IgD-negative memory B cell (primary cell): ENCODE measurements around the gene CCM2. TPM values are rescaled to one million over a fixed set of nuclear protein-coding genes. Genes with fewer than 3 reads are reported as not detected.
A peak's percentile ranks its signal among the peaks of the same experiment; 100 is the strongest.

Experiments
- H3K27ac Mint-ChIP-seq, 3 donors: one replicate each; pipeline ENCODE4 v1.8.0; 2020 to 2022; ENCODE audit warnings: mild to moderate bottlenecking in 3 of 3, mixed read lengths in 3 of 3, moderate library complexity in 1 of 3
- H3K27me3 Mint-ChIP-seq: one replicate; pipeline ENCODE4 v1.8.0; 2021; ENCODE audit warnings: mixed read lengths
- H3K36me3 Mint-ChIP-seq: one replicate; pipeline ENCODE4 v1.8.0; 2020; ENCODE audit warnings: mild to moderate bottlenecking, mixed read lengths
- H3K4me1 Mint-ChIP-seq, 3 donors: one replicate each; pipeline ENCODE4 v1.8.0; 2020 to 2022; ENCODE audit warnings: mixed read lengths in 3 of 3, mild to moderate bottlenecking in 1 of 3
- H3K4me3 Mint-ChIP-seq, 4 donors: one replicate each; pipeline ENCODE4 v1.8.0; 2020 to 2022; ENCODE audit warnings: mild to moderate bottlenecking in 4 of 4, mixed read lengths in 4 of 4, moderate library complexity in 3 of 4
- H3K9me3 Mint-ChIP-seq, 3 donors: one replicate each; pipeline ENCODE4 v1.8.0; 2020 to 2021; ENCODE audit warnings: mixed read lengths in 3 of 3, mild to moderate bottlenecking in 1 of 3
- polyA plus RNA-seq: library from polyadenylated mRNA; unstranded; fragments of 300-500 nt; fragmentation: Illumina TruSeq; gene quantifications from one replicate; pipeline ENCODE4 v1.2.3, GENCODE V29; 2021

CCM2 gene
- polyA plus RNA-seq, 1 donor from 2014 or later, result 81.8 TPM

GRCh38 chr7:44965441-44965903 is 34.5 kb upstream of the CCM2 start:
- peak overlapping the region in 1 of 3 donors; percentile 76 for H3K27ac Mint-ChIP-seq
- H3K9me3 Mint-ChIP-seq, result no peaks in the 10 kb centered on the region
- peaks cover under 1% of the 10 kb centered on the region for H3K36me3 Mint-ChIP-seq
- no peaks in the 10 kb centered on the region for H3K27me3 Mint-ChIP-seq
- peaks cover 1 to 4% (median 4%) of the 10 kb centered on the region in 3 donors for H3K4me1 Mint-ChIP-seq
- peak overlapping the region in 1 of 4 donors; percentile 70 for H3K4me3 Mint-ChIP-seq

GRCh38 chr7:44965937-44966730 is 33.9 kb upstream of the CCM2 start:
- Mint-ChIP-seq H3K27me3 (no peaks in the 10 kb centered on the region), H3K9me3 (no peaks in the 10 kb centered on the region), H3K36me3 (no peaks in the 10 kb centered on the region), H3K4me1 (peaks cover 1 to 4% (median 4%) of the 10 kb centered on the region in 3 donors), H3K4me3 (no peak overlapping the region), H3K27ac (peak overlapping the region in 1 of 3 donors; percentile 76)

- no peaks in the 10 kb centered on the region for H3K27me3 Mint-ChIP-seq
- H3K4me3 Mint-ChIP-seq, result no peak overlapping the region
- H3K9me3 Mint-ChIP-seq, result no peaks in the 10 kb centered on the region
- no peaks in the 10 kb centered on the region for H3K36me3 Mint-ChIP-seq
- H3K4me1 Mint-ChIP-seq, result peaks cover 1 to 4% (median 4%) of the 10 kb centered on the region in 3 donors
- H3K27ac Mint-ChIP-seq, result peak overlapping the region in 1 of 3 donors; percentile 81
Observed at GRCh38 chr7:44966731-44967538, 33.1 kb upstream of the CCM2 start.

- Mint-ChIP-seq H3K9me3 (no peaks in the 10 kb centered on the region), H3K36me3 (no peaks in the 10 kb centered on the region), H3K4me3 (no peak overlapping the region), H3K27ac (peak overlapping the region; percentile 80 to 84 (median 81)), H3K27me3 (no peaks in the 10 kb centered on the region), H3K4me1 (peaks cover 1 to 4% (median 4%) of the 10 kb centered on the region in 3 donors)
Observed at GRCh38 chr7:44967571-44968446, 32.2 kb upstream of the CCM2 start.

- no peak overlapping the region for H3K27ac Mint-ChIP-seq
- H3K36me3 Mint-ChIP-seq, result no peaks in the 10 kb centered on the region
Observed at GRCh38 chr7:44969049-44969700, 30.8 kb upstream of the CCM2 start.

GRCh38 chr7:44969701-44970522 is 30.1 kb upstream of the CCM2 start:
- no peaks in the 10 kb centered on the region for H3K9me3 Mint-ChIP-seq
- H3K27me3 Mint-ChIP-seq, result no peaks in the 10 kb centered on the region
- H3K4me1 Mint-ChIP-seq, result peaks cover 1 to 4% (median 4%) of the 10 kb centered on the region in 3 donors
- no peak overlapping the region for H3K27ac Mint-ChIP-seq
- H3K4me3 Mint-ChIP-seq, result no peak overlapping the region
- H3K36me3 Mint-ChIP-seq, result no peaks in the 10 kb centered on the region

More at GRCh38 chr7:44969049-44969700, 30.8 kb upstream of the CCM2 start:
- Mint-ChIP-seq H3K27me3 (no peaks in the 10 kb centered on the region), H3K4me3 (no peak overlapping the region), H3K4me1 (peaks cover 1 to 4% (median 4%) of the 10 kb centered on the region in 3 donors), H3K9me3 (no peaks in the 10 kb centered on the region)

GRCh38 chr7:44970523-44971051 is 29.4 kb upstream of the CCM2 start:
- Mint-ChIP-seq H3K36me3 (no peaks in the 10 kb centered on the region), H3K27ac (no peak overlapping the region), H3K9me3 (no peaks in the 10 kb centered on the region)

GRCh38 chr7:44971188-44971901 is 28.7 kb upstream of the CCM2 start:
- no peak overlapping the region for H3K4me3 Mint-ChIP-seq
- peaks cover 4% of the 10 kb centered on the region in 3 donors for H3K4me1 Mint-ChIP-seq
- H3K27me3 Mint-ChIP-seq, result no peaks in the 10 kb centered on the region

More at GRCh38 chr7:44970523-44971051, 29.4 kb upstream of the CCM2 start:
- Mint-ChIP-seq H3K4me1 (peaks cover 1 to 4% (median 4%) of the 10 kb centered on the region in 3 donors), H3K4me3 (peak overlapping the region in 1 of 4 donors; percentile 12), H3K27me3 (no peaks in the 10 kb centered on the region)

GRCh38 chr7:44971902-44972441 is 28.0 kb upstream of the CCM2 start:
- Mint-ChIP-seq H3K36me3 (no peaks in the 10 kb centered on the region), H3K27me3 (no peaks in the 10 kb centered on the region), H3K9me3 (no peaks in the 10 kb centered on the region), H3K4me3 (no peak overlapping the region), H3K4me1 (peaks cover 4 to 10% (median 4%) of the 10 kb centered on the region in 3 donors), H3K27ac (peak overlapping the region in 1 of 3 donors; percentile 39)

More at GRCh38 chr7:44971188-44971901, 28.7 kb upstream of the CCM2 start:
- no peaks in the 10 kb centered on the region for H3K9me3 Mint-ChIP-seq
- no peak overlapping the region for H3K27ac Mint-ChIP-seq
- no peaks in the 10 kb centered on the region for H3K36me3 Mint-ChIP-seq

- Mint-ChIP-seq H3K4me3 (peak overlapping the region in 1 of 4 donors; percentile 67), H3K4me1 (peaks cover 4 to 11% (median 4%) of the 10 kb centered on the region in 3 donors), H3K27me3 (no peaks in the 10 kb centered on the region), H3K9me3 (no peaks in the 10 kb centered on the region), H3K27ac (peak overlapping the region in 2 of 3 donors; percentile 39 to 59), H3K36me3 (no peaks in the 10 kb centered on the region)
Observed at GRCh38 chr7:44972562-44972961, 27.4 kb upstream of the CCM2 start.

- H3K27me3 Mint-ChIP-seq, result no peaks in the 10 kb centered on the region
- H3K4me1 Mint-ChIP-seq, result peaks cover 4 to 9% (median 5%) of the 10 kb centered on the region in 3 donors
- peak overlapping the region in 2 of 3 donors; percentile 62 to 67 for H3K27ac Mint-ChIP-seq
- H3K9me3 Mint-ChIP-seq, result no peaks in the 10 kb centered on the region
- H3K4me3 Mint-ChIP-seq, result peak overlapping the region in 1 of 4 donors; percentile 67
- no peaks in the 10 kb centered on the region for H3K36me3 Mint-ChIP-seq
Observed at GRCh38 chr7:44973610-44974401, 26.2 kb upstream of the CCM2 start.

GRCh38 chr7:44974549-44974948 is 25.5 kb upstream of the CCM2 start:
- peaks cover 2% of the 10 kb centered on the region for H3K27me3 Mint-ChIP-seq
- H3K36me3 Mint-ChIP-seq, result no peaks in the 10 kb centered on the region
- peaks cover 7 to 14% (median 11%) of the 10 kb centered on the region in 3 donors for H3K4me1 Mint-ChIP-seq
- no peaks in the 10 kb centered on the region for H3K9me3 Mint-ChIP-seq
- peak overlapping the region in 2 of 4 donors; percentile 67 to 70 for H3K4me3 Mint-ChIP-seq
- peak overlapping the region in 2 of 3 donors; percentile 50 to 62 for H3K27ac Mint-ChIP-seq
